Common myeloid progenitor, CD34-positive (primary cell): ENCODE data around the gene ZNF582.

Experiments
- CTCF ChIA-PET: fragments of 350-600 bp; sonication (Branson Sonifier 250); formaldehyde crosslinking; loops from one replicate; lab custom pipeline; 2021; ENCODE audit warnings: antibody characterized with exemption; lab: Charles Lee
- POLR2A ChIA-PET: fragments of 350-600 bp; sonication (Branson Sonifier 250); formaldehyde crosslinking; loops from one replicate; lab custom pipeline; 2021; ENCODE audit warnings: antibody characterized with exemption; lab: Charles Lee
- DNase-seq, 3 donors: peaks; one replicate each; pipeline versions ENCODE4 v3.0.0 to v3.0.0-alpha.2; 2013
- H3K27ac ChIP-seq, 2 experiments: 1 replicate in 1 of 2; 2 replicates in 1 of 2; pipeline ENCODE4 v1.7.0; 2013; ENCODE audit warnings: inconsistent platforms in 2 of 2, low read length in 2 of 2, mild to moderate bottlenecking in 2 of 2, low read depth in 1 of 2, moderate library complexity in 1 of 2; ENCODE audit not compliant: severe bottlenecking in 2 of 2, insufficient read depth in 1 of 2, poor library complexity in 1 of 2
- H3K27me3 ChIP-seq, 5 experiments: replicated peaks in 2 of 5; 1 replicate in 3 of 5; 2 replicates in 2 of 5; pipeline versions ENCODE4 v1.6.1 to v1.7.0; 2013; ENCODE audit warnings: low read length in 4 of 5, mild to moderate bottlenecking in 2 of 5, moderate library complexity in 2 of 5, inconsistent platforms in 1 of 5; ENCODE audit not compliant: insufficient read depth in 5 of 5, control insufficient read depth in 4 of 5
- H3K36me3 ChIP-seq, 4 experiments: 1 replicate in 2 of 4; 2 replicates in 2 of 4; pipeline versions ENCODE4 v1.6.1 to v1.7.0; 2013; ENCODE audit warnings: low read length in 3 of 4, control low read depth in 1 of 4, mild to moderate bottlenecking in 1 of 4; ENCODE audit not compliant: control insufficient read depth in 4 of 4, insufficient read depth in 4 of 4
- H3K4me1 ChIP-seq, 4 experiments: 1 replicate in 3 of 4; 2 replicates in 1 of 4; pipeline versions ENCODE4 v1.6.1 to v1.7.1; 2013; ENCODE audit warnings: low read length in 3 of 4, mild to moderate bottlenecking in 3 of 4, control low read depth in 1 of 4, inconsistent platforms in 1 of 4, moderate library complexity in 1 of 4; ENCODE audit not compliant: control insufficient read depth in 4 of 4, insufficient read depth in 4 of 4; ENCODE audit errors: control extremely low read depth in 1 of 4
- H3K4me3 ChIP-seq, 7 experiments: 1 replicate in 4 of 7; 2 replicates in 3 of 7; pipeline versions ENCODE4 v1.5.1 to v1.7.0; 2013; ENCODE audit warnings: mild to moderate bottlenecking in 7 of 7, low read length in 6 of 7, moderate library complexity in 6 of 7, inconsistent platforms in 2 of 7, low read depth in 2 of 7, control low read depth in 1 of 7; ENCODE audit not compliant: insufficient read depth in 4 of 7, control insufficient read depth in 1 of 7; ENCODE audit errors: extremely low read depth in 1 of 7
- H3K9me3 ChIP-seq, 5 experiments: 1 replicate in 4 of 5; 2 replicates in 1 of 5; pipeline versions ENCODE4 v1.6.1 to v1.7.1; 2013; ENCODE audit warnings: low read length in 4 of 5, mild to moderate bottlenecking in 2 of 5, inconsistent platforms in 1 of 5, low read depth in 1 of 5, moderate library complexity in 1 of 5; ENCODE audit not compliant: control insufficient read depth in 4 of 5, insufficient read depth in 2 of 5; ENCODE audit errors: control extremely low read depth in 1 of 5
- WGBS: methylation state at CpG from one replicate; pipeline ENCODE4 v1.1.5; 2013; ENCODE audit not compliant: insufficient coverage; 5-methylcytosine and 5-hydroxymethylcytosine counted together

Gene ZNF582

GRCh38 chr19:56403764-56404704 is 10.7 kb upstream of the ZNF582 start, which contains the start of gene ZNF583:
Gene ZNF583 (plus strand): TSS chr19:56404332. CDS start chr19:56407115, 2,783 bp downstream.
- H3K27me3 ChIP-seq, result no peaks in the 10 kb centered on the region
- peaks cover 3 to 16% (median 11%) of the 10 kb centered on the region in 4 experiments for H3K4me1 ChIP-seq
- POLR2A ChIA-PET, result interaction anchor here (0.7 kb wide), 1 partner anchor 11 kb away, joined by 3 read pairs; the partner anchor contains the start of gene ZNF582
- peak within 1 kb of the TSS; percentile 93 for H3K27ac ChIP-seq
- H3K4me3 ChIP-seq, result peak within 1 kb of the TSS; percentile 61 to 97 (median 83)
- DNase-seq, result peak; percentile 94 to 98 (median 97)
- 1% methylated on average over 65 of the region's 70 CpGs for WGBS
- H3K9me3 ChIP-seq, result peaks cover 8 to 63% (median 34%) of the 10 kb centered on the region in 5 experiments
- peaks cover 12 to 32% (median 21%) of the 10 kb centered on the region in 4 experiments for H3K36me3 ChIP-seq
- CTCF ChIA-PET, result interaction anchor here (1.5 kb wide), 1 partner anchor 11 kb away, joined by 4 read pairs; no protein-coding TSS in a partner anchor

DNA sequence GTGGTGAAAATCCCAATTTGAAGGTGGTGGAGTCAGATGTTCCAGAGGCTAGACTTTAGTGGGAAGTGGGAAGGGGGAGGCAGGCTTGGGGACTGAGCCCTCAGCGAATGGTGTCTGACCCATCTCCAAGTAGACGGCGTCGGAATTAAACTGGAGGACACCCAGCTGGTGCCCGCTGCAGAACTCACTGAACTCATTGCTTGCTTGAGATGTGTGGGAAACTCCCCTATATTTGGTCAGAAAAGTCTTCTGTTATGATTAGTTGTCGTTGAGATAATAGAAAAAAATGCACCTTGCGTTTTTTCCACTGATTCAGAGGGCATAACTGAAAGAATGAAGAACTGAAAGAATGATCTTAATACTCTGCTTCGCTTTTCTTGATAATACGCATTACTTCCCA is 9.9 kb upstream of the ZNF582 start:
- CTCF ChIA-PET, result interaction anchor here (1.5 kb wide), 1 partner anchor 11 kb away, joined by 4 read pairs; no protein-coding TSS in a partner anchor
- H3K36me3 ChIP-seq, result peaks cover 7 to 31% (median 20%) of the 10 kb centered on the region in 4 experiments
- H3K4me3 ChIP-seq, result peak overlapping the region; percentile 61 to 97 (median 83)
- DNase-seq, result peak in 2 of 3 donors; percentile 41 to 53
- peak overlapping the region; percentile 93 for H3K27ac ChIP-seq
- no peaks in the 10 kb centered on the region for H3K27me3 ChIP-seq
- H3K9me3 ChIP-seq, result peaks cover 8 to 61% (median 38%) of the 10 kb centered on the region in 5 experiments
- POLR2A ChIA-PET, result no interaction called here
- H3K4me1 ChIP-seq, result peaks cover 3 to 16% (median 11%) of the 10 kb centered on the region in 4 experiments
- WGBS, result 49% methylated on average over 7 of the region's 9 CpGs

DNA sequence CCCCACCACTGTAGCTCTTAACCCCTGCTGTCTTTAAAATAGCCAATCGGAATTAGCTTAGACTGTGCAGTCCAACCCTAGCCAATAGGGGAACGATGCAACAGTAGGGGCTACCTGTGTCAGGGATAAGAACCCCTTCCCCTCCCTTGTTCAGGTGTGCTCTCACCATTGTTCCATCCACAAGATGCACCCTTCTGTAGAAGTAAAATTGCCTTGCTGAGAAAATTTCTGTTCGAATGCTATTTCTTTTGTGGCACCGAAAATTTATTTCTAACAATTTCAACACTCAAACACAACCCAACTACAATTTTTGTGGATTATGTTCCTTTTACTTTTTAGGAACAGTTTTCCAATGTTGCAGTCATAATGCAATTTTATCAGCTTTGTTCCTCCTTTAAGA is 7.2 kb upstream of the ZNF582 start:
- ChIA-PET CTCF (no interaction called here), POLR2A (no interaction called here)
- no CpG with 5 or more reads among the region's 4 CpGs for WGBS
- Histone ChIP-seq H3K36me3 (peaks cover 2 to 21% (median 14%) of the 10 kb centered on the region in 4 experiments), H3K4me3 (no peak overlapping the region), H3K9me3 (peaks cover 3 to 55% (median 42%) of the 10 kb centered on the region in 5 experiments), H3K4me1 (peaks cover 3 to 16% (median 11%) of the 10 kb centered on the region in 4 experiments), H3K27ac (no peak overlapping the region), H3K27me3 (no peaks in the 10 kb centered on the region)
- peak in 1 of 3 donors; percentile 22 for DNase-seq

GRCh38 chr19:56398809-56399208 is 5.5 kb upstream of the ZNF582 start:
- H3K36me3 ChIP-seq, result peaks cover 2 to 21% (median 14%) of the 10 kb centered on the region in 4 experiments
- DNase-seq, result no peak
- no peak overlapping the region for H3K4me3 ChIP-seq
- ChIA-PET CTCF (no interaction called here), POLR2A (interaction anchor here (0.5 kb wide), 1 partner anchor 53 kb away, joined by 3 read pairs; no protein-coding TSS in a partner anchor)
- 100% methylated on average over 2 of the region's 5 CpGs for WGBS
- peaks cover 3 to 60% (median 46%) of the 10 kb centered on the region in 5 experiments for H3K9me3 ChIP-seq
- H3K4me1 ChIP-seq, result peaks cover under 1 to 8% (median 5%) of the 10 kb centered on the region in 4 experiments
- no peaks in the 10 kb centered on the region for H3K27me3 ChIP-seq
- H3K27ac ChIP-seq, result no peak overlapping the region

DNA sequence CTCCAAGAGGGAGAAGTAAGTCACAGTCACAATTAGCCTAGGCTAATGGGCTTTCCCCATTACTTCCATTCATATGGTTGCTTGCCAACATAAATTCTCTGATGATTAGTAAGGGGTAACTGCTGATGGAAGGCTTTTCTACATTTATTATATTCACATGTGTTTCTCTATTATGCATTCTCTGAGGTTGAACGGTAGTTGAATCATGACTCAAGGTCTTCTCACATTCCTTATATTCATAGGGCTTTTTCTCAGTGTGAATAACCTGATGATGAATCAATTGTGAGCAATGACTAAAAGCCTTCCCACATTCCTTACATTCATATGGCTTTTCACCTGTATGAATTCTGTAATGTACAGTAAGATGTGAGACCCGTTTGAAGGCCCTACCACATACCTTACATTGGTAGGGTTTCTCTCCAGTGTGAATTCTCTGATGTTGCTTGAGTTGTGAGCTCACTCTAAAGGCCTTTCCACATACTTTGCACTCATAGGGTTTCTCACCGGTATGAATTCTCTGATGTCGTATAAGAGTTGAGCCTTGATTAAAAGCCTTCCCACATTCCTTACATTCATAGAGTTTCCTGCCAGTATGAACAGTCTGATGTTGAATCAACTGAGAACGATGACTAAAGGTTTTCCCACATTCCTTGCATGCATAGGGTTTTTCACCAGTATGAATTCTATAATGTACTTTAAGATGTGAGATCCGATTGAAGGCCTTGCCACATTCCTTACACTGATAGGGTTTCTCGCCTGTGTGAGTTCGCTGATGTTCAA is 9.3 kb downstream of the ZNF582 start:
- no peaks in the 10 kb centered on the region for H3K27me3 ChIP-seq
- CTCF ChIA-PET, result no interaction called here
- peaks cover 12 to 44% (median 21%) of the 10 kb centered on the region in 4 experiments for H3K36me3 ChIP-seq
- no peak for DNase-seq
- H3K9me3 ChIP-seq, result peaks cover 15 to 57% (median 26%) of the 10 kb centered on the region in 5 experiments
- WGBS, result 92% methylated on average over 4 of the region's 8 CpGs
- POLR2A ChIA-PET, result no interaction called here
- H3K4me1 ChIP-seq, result no peaks in the 10 kb centered on the region
- no peak overlapping the region for H3K4me3 ChIP-seq
- no peak overlapping the region for H3K27ac ChIP-seq

GRCh38 chr19:56377105-56377924 is 16.0 kb downstream of the ZNF582 start:
- H3K36me3 ChIP-seq, result peaks cover 47 to 69% (median 60%) of the 10 kb centered on the region in 4 experiments

More at GRCh38 chr19:56377105-56377924, 16.0 kb downstream of the ZNF582 start:
- 98% methylated on average over 9 of the region's 11 CpGs for WGBS
- H3K4me3 ChIP-seq, result no peak overlapping the region
- POLR2A ChIA-PET, result no interaction called here
- no peaks in the 10 kb centered on the region for H3K4me1 ChIP-seq
- no peak for DNase-seq
- CTCF ChIA-PET, result interaction anchor here (0.8 kb wide), 1 partner anchor 294 kb away, joined by 3 read pairs; the partner anchor contains the start of gene ZNF835
- no peak overlapping the region for H3K27ac ChIP-seq
- H3K9me3 ChIP-seq, result peaks cover 18 to 81% (median 51%) of the 10 kb centered on the region in 5 experiments
- no peaks in the 10 kb centered on the region for H3K27me3 ChIP-seq
